ENCODE data around the gene TMCC1. TPM values are rescaled to one million over a fixed set of nuclear protein-coding genes. Genes with fewer than 3 reads are reported as not detected.
A peak's percentile ranks its signal among the peaks of the same experiment; 100 is the strongest.

The TMCC1 gene
- total and polyA plus RNA-seq, 2 experiments from 2014 or later = 12.3 to 26.9 TPM

GRCh38 chr3:129663930-129664646 lies 229.4 kb downstream of the TMCC1 start:
- H3K9me3 ChIP-seq (ENCODE audit: low read depth) = no peaks in the 10 kb centered on the region
- TF ChIP-seq, protein P1, sequence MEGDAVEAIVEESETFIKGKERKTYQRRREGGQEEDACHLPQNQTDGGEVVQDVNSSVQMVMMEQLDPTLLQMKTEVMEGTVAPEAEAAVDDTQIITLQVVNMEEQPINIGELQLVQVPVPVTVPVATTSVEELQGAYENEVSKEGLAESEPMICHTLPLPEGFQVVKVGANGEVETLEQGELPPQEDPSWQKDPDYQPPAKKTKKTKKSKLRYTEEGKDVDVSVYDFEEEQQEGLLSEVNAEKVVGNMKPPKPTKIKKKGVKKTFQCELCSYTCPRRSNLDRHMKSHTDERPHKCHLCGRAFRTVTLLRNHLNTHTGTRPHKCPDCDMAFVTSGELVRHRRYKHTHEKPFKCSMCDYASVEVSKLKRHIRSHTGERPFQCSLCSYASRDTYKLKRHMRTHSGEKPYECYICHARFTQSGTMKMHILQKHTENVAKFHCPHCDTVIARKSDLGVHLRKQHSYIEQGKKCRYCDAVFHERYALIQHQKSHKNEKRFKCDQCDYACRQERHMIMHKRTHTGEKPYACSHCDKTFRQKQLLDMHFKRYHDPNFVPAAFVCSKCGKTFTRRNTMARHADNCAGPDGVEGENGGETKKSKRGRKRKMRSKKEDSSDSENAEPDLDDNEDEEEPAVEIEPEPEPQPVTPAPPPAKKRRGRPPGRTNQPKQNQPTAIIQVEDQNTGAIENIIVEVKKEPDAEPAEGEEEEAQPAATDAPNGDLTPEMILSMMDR (IDR thresholded peaks at IDR 0.05; ENCODE audit: low read depth, low read length) = no peak
- H3K27me3 ChIP-seq = no peaks in the 10 kb centered on the region
- H3K4me1 ChIP-seq (ENCODE audit: low read depth) = no peaks in the 10 kb centered on the region
- DNase-seq (ENCODE audit: low read depth in 1 of 2, low spot score in 1 of 2) = no peak
- no peak overlapping the region for H3K27ac ChIP-seq
- H3K4me3 ChIP-seq = no peak overlapping the region
- no peaks in the 10 kb centered on the region for H3K36me3 ChIP-seq

DNA sequence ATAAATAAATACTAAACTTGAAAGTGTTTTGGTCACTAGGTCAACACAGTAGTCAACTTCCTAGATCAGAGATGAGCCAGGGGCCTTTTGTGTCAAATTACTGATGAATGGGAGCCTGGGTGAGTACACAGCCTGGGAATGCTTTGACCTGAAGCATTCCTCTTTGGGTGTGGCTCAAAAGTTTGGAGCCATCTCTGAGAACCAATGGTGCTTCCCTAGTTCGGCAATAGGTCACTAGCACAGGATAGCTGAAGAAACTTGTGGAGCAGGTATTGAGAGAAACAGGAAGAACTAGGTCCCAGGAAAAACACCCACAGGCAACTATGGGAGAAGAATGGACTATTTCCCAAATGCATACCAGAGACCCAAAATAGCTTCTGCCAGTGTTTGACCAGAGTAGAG lies 230.5 kb downstream of the TMCC1 start:
- H3K27ac ChIP-seq = no peak overlapping the region
- no peak for DNase-seq (ENCODE audit: low read depth in 1 of 2, low spot score in 1 of 2)
- H3K4me3 ChIP-seq = no peak overlapping the region
- H3K36me3 ChIP-seq = no peaks in the 10 kb centered on the region
- no peaks in the 10 kb centered on the region for H3K4me1 ChIP-seq (ENCODE audit: low read depth)
- H3K27me3 ChIP-seq = no peaks in the 10 kb centered on the region
- TF ChIP-seq, protein P1 (IDR thresholded peaks at IDR 0.05; ENCODE audit: low read depth, low read length) = no peak
- no peaks in the 10 kb centered on the region for H3K9me3 ChIP-seq (ENCODE audit: low read depth)

- Histone ChIP-seq H3K4me3 (no peak overlapping the region), H3K36me3 (no peaks in the 10 kb centered on the region), H3K27ac (no peak overlapping the region), H3K27me3 (no peaks in the 10 kb centered on the region), H3K4me1 (ENCODE audit: low read depth) (no peaks in the 10 kb centered on the region), H3K9me3 (ENCODE audit: low read depth) (no peaks in the 10 kb centered on the region)
- TF ChIP-seq, protein P1 (IDR thresholded peaks at IDR 0.05; ENCODE audit: low read depth, low read length) = no peak
- DNase-seq (ENCODE audit: low read depth in 1 of 2, low spot score in 1 of 2) = peak in 1 of 2 donors; percentile 25
These were observed 231.3 kb downstream of the TMCC1 start for GRCh38 chr3:129662191-129662608.

DNA sequence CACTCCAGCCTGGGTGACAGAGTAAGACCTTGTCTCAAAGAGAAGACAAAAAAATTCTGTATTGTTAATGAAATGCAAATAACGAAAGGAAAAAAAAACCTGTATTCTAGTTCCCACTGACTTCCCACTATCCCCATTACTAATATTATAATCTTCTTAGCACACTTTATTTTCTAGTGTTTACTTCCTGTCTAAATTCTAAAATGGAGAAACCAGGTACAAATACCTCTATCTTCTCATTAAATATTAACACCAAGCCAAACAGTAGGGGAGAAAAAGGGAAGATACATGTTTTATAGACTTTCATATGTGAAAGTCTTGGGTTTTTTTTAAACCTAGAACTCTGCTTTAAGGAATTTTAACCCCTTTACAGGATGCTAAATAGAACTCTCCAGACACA lies 231.7 kb downstream of the TMCC1 start:
- Histone ChIP-seq H3K36me3 (no peaks in the 10 kb centered on the region), H3K4me1 (ENCODE audit: low read depth) (no peaks in the 10 kb centered on the region), H3K27me3 (no peaks in the 10 kb centered on the region), H3K9me3 (ENCODE audit: low read depth) (no peaks in the 10 kb centered on the region), H3K27ac (no peak overlapping the region), H3K4me3 (no peak overlapping the region)
- no peak for DNase-seq (ENCODE audit: low read depth in 1 of 2, low spot score in 1 of 2)
- TF ChIP-seq, protein P1 (IDR thresholded peaks at IDR 0.05; ENCODE audit: low read depth, low read length) = no peak

GRCh38 chr3:129658110-129658843 lies 235.2 kb downstream of the TMCC1 start:
- no peaks in the 10 kb centered on the region for H3K9me3 ChIP-seq (ENCODE audit: low read depth)
- H3K4me3 ChIP-seq = no peak overlapping the region
- H3K36me3 ChIP-seq = no peaks in the 10 kb centered on the region
- H3K4me1 ChIP-seq (ENCODE audit: low read depth) = no peaks in the 10 kb centered on the region
- TF ChIP-seq, protein P1 (IDR thresholded peaks at IDR 0.05; ENCODE audit: low read depth, low read length) = no peak
- H3K27me3 ChIP-seq = no peaks in the 10 kb centered on the region
- peak overlapping the region; percentile 49 for H3K27ac ChIP-seq
- DNase-seq (ENCODE audit: low read depth in 1 of 2, low spot score in 1 of 2) = peak in 1 of 2 donors; percentile 16
